GM12873 (cell line): ENCODE results near the gene PCDH9.

Experiments used
- TF ChIP-seq, protein P1 (sequence below): IDR thresholded peaks from 2 replicates; pipeline ENCODE4 v1.5.1; 2012; ENCODE audit warnings: low read depth, mild to moderate bottlenecking, moderate library complexity, low read length, control low read depth; ENCODE audit not compliant: insufficient read depth; ENCODE audit errors: missing control alignments

The PCDH9 gene

DNA sequence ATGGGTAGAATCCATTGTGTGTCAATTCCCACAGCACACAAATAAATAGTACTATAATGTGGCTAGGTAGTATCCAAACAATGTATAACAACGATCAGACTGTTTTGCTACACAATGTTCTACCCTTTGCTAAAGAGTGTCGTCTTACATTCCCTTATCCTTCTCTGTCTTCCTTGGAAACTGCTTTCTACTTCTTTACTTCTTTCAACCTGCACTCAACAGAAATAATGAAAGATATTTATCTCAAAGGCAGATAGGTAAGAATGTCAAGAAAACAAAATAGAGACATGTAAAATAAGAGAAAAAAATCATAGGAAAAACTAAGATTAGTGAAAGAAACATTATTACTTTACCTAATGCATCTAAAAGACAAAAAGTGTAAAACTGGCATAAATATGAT is 814.7 kb downstream of the PCDH9 start:
- TF ChIP-seq, protein P1, sequence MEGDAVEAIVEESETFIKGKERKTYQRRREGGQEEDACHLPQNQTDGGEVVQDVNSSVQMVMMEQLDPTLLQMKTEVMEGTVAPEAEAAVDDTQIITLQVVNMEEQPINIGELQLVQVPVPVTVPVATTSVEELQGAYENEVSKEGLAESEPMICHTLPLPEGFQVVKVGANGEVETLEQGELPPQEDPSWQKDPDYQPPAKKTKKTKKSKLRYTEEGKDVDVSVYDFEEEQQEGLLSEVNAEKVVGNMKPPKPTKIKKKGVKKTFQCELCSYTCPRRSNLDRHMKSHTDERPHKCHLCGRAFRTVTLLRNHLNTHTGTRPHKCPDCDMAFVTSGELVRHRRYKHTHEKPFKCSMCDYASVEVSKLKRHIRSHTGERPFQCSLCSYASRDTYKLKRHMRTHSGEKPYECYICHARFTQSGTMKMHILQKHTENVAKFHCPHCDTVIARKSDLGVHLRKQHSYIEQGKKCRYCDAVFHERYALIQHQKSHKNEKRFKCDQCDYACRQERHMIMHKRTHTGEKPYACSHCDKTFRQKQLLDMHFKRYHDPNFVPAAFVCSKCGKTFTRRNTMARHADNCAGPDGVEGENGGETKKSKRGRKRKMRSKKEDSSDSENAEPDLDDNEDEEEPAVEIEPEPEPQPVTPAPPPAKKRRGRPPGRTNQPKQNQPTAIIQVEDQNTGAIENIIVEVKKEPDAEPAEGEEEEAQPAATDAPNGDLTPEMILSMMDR, result no peak

DNA sequence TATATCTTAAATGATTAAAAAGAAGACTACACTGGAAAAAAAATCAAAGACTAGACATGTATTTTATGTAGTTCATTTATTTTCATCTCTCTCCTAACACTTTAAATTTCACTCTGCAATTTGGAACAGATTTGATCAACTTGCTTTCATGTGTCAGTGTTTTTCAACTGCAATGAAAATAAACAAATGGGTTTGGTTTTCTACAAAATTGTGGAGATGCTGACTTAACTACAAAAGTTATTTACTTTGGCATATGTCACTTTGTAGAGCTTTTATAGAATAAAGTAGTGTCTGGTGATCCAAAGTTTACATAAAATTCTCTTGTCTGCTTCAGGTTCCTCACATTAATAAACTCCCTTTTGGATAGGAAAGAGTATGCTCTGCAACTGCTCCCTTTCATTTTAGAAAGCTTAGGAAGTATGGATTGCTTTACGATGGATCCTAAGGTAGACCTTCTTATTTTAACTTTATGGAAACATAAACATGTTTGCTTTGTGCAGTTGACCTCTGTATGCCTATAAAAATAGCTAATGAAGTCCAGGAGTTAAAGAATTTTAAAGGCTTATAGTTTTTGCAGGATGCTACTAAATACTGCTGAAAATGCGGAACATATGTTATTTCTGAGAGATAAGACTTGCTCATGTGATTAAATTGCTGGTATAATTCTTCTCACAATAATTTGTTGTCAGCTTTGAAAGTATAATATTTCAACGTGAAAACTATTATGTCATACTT is 815.9 kb downstream of the PCDH9 start:
- TF ChIP-seq, protein P1, result no peak

DNA sequence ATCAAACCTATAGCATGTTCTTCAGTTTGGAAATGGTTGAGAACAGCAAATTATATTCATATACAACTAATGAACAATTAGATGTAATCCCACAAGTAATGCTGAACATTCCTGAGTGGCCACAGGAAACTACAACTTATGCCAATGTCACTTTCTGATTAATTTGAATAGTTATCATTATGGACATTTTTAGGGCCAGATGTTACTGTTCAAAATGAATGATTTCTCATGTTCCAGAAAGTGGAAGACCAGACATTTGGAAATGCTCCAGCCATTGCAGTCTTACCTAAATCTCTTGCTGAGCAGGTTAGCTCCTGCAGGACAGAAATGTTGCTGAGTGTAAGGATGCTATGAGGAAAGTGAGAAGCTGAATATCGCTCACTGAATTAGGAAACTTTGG is 819.8 kb downstream of the PCDH9 start:
- TF ChIP-seq, protein P1, result no peak

DNA sequence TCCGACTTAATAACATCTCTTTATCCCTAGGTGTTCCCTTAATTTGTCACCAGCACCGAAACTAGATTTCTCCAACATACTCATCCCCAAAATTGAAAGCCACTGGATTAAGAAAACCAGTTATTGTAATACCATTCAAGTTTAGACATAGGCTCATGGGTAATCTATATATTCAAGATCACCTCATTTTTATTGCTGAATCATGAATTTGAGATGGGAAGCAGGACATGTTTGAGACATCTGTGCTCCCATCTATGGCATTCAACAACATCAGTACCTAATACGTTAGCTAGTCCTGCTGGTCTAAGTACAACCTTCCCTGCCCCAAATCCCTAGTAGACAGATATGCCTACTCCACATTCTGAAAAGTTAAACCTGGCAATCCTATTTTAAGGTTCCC is 820.6 kb downstream of the PCDH9 start:
- TF ChIP-seq, protein P1, result no peak

DNA sequence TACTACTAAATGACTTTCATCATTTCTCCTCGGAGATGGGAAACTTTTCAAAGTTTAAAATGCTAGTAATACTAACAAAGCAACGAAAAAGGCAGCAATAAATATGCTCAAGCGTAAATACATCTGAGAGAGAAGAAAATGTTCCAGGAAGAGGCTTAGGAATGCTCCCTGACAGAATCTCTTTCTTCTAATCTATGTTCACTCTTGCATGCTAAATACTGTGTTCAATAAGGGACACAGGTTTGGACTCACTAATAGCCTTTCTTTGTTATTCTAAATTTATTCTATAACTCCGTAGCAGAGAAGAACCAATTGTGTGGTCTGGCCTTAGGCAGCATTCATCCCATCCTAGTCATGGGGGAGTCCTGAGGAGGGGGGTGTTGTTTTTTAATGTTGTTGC is 823.0 kb downstream of the PCDH9 start:
- TF ChIP-seq, protein P1, result no peak

DNA sequence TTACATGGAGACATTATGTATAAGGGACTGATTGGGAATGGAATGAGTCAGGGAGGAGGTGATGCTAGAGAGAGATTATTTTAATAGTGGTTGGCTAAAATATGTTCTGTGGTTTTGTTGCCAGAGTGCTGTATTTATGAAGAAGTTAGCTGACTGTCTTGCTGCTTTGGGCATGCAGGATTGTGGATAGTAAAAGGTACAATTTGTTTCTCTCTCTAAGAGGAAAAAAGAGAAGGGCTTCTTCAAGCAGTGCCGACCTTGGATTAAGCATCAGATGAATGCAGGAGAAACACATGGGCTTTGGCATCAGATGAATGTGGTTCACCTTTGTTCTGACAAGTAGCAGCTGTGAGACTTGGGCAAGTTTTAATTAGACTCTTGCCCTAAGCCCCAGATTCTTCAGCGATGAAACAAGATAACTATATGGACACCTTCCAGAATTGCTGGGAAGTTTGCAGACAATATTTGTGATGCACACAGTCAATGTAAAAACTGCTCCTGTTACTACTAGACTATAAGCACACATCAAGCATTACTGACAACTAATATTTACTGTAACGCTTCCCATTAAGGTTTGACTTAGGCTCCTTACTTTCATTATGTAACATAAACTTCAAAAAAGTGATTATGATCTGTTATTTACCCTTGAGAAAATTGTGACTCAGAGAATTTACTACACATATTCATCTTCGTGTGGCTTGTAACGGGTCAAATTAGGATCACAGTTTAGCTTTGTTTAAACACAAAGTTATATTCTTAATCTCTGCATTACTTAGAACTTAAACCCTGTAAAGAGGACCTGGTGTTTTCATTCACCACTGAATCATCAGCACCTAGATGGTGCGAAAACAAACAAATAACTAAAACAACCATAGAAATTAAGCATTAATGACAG is 824.0 kb downstream of the PCDH9 start:
- TF ChIP-seq, protein P1, result no peak

DNA sequence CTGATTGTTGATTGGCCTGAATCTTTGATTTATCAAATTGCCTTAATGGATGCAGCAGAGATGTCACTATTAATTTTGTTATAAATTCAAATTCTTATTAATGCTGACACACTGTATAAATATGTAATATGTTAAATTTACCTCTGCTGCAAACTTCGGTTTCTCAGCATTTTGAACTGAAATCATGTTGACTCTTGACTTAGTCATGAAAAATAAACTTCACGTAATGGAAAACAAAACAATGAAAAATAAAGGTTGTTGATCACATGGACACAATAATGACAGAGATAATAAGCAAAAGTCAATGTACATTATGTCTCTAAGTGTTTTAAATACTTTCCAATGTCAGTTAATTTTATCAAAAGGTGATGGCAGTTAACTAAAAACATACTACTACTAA is 827.6 kb downstream of the PCDH9 start:
- TF ChIP-seq, protein P1, result no peak
